ENCODE results near the gene PIP4K2A.

PIP4K2A gene

GRCh38 chr10:22610610-22611009 lies 103.8 kb downstream of the PIP4K2A start:
- H3K4me3 ChIP-seq (replicated peaks; ENCODE audit: low read depth, low read length): no peak overlapping the region
- no peak for DNase-seq (ENCODE audit: extremely low read depth, low read depth)
- no peak for TF ChIP-seq CTCF (IDR thresholded peaks at IDR 0.05; ENCODE audit: low read depth, low read length, missing control alignments)

- no peak overlapping the region for H3K4me3 ChIP-seq (replicated peaks; ENCODE audit: low read depth, low read length)
- DNase-seq (ENCODE audit: extremely low read depth, low read depth): no peak
- TF ChIP-seq CTCF (IDR thresholded peaks at IDR 0.05; ENCODE audit: low read depth, low read length, missing control alignments): no peak
These were observed 104.5 kb downstream of the PIP4K2A start for GRCh38 chr10:22609719-22610465.

- TF ChIP-seq CTCF (IDR thresholded peaks at IDR 0.05; ENCODE audit: low read depth, low read length, missing control alignments): no peak
- no peak overlapping the region for H3K4me3 ChIP-seq (replicated peaks; ENCODE audit: low read depth, low read length)
- no peak for DNase-seq (ENCODE audit: extremely low read depth, low read depth)
These were observed 105.1 kb downstream of the PIP4K2A start for GRCh38 chr10:22609251-22609650.

GRCh38 chr10:22607261-22607660 lies 107.1 kb downstream of the PIP4K2A start:
- H3K4me3 ChIP-seq (replicated peaks; ENCODE audit: low read depth, low read length): no peak overlapping the region
- no peak for DNase-seq (ENCODE audit: extremely low read depth, low read depth)
- no peak for TF ChIP-seq CTCF (IDR thresholded peaks at IDR 0.05; ENCODE audit: low read depth, low read length, missing control alignments)

GRCh38 chr10:22606164-22606614 lies 108.2 kb downstream of the PIP4K2A start:
- DNase-seq (ENCODE audit: extremely low read depth, low read depth): peak; percentile 37
- no peak for TF ChIP-seq CTCF (IDR thresholded peaks at IDR 0.05; ENCODE audit: low read depth, low read length, missing control alignments)
- no peak overlapping the region for H3K4me3 ChIP-seq (replicated peaks; ENCODE audit: low read depth, low read length)

- no peak for TF ChIP-seq CTCF (IDR thresholded peaks at IDR 0.05; ENCODE audit: low read depth, low read length, missing control alignments)
- DNase-seq (ENCODE audit: extremely low read depth, low read depth): no peak
- no peak overlapping the region for H3K4me3 ChIP-seq (replicated peaks; ENCODE audit: low read depth, low read length)
These were observed 109.2 kb downstream of the PIP4K2A start for GRCh38 chr10:22605168-22605567.

Data from HFF-Myc (cell line).